ENCODE measurements around the gene ZDHHC4. TPM values are rescaled to one million over a fixed set of nuclear protein-coding genes. Genes with fewer than 3 reads are reported as not detected.

Gene ZDHHC4
- total and polyA plus RNA-seq, 2 of the 13 experiments (the other 11 are each of a cell fraction or from before 2014, with no cell fraction given), result 83.2 to 188 TPM

DNA sequence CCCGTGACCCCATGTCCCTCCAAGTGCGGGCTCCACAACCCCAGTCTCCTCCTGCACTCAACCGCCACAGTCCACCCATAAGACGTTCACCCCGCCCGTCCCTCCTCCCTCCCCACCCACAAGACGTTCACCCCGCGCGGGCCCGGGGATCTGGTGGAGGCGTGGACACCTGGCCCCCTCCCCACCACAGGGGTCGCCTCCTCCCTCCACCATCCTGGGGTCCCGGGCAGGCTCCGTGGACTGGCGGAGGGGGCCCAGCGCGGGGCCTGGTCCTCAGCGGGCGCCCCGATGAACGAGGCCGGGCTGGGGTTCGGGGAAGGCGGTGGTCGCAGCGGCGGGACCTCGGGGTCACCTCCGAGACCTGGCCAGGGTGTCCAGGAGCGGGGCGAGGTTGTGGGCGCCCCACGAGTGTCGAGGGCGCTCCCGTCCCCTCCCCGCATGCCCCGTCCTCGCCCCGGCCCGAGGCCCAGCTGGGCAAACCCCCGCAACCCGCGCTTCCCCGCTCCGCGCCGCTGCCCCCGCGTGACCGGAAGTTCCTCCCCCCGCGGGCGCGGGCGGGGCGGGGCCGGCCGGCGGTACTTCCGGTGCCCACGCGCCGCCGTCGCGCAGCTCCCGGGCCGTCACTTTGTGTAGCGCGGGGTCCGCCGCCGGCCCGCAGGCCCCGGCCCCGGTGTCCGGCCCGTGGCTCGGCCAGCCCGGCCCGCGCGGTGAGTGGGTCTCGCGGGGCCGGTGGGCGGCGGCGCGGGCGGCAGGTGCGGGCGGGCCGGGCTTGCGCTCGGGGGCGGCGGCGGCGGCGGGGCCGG, 59.7 kb downstream of the ZDHHC4 start, which contains the start of gene ZNF316 (continued):
- TF ChIP-seq SNAPC2 (CRISPR knock-in tag; IDR thresholded peaks at IDR 0.05), result no peak
- no peak for TF ChIP-seq NR1H2 (CRISPR knock-in tag; IDR thresholded peaks at IDR 0.05; ENCODE audit: borderline replicate concordance, low read depth)
- TF ChIP-seq SALL1 (CRISPR knock-in tag; IDR thresholded peaks at IDR 0.05), result peak; percentile 24; the same call in 1 of the 2 replicates
- TF ChIP-seq RBM22 (optimal IDR thresholded peaks at IDR 0.05; ENCODE audit: low read length), result no peak
- TF ChIP-seq NONO (IDR thresholded peaks at IDR 0.05), result no peak
- 0 out of 2 replicates have a peak, but pooled peaks have one; percentile 29 for TF ChIP-seq NONO (CRISPR knock-in tag; conservative IDR thresholded peaks at IDR 0.05)
- TF ChIP-seq MTA3 (CRISPR knock-in tag; IDR thresholded peaks at IDR 0.05), result no peak
- TF ChIP-seq, protein P1, sequence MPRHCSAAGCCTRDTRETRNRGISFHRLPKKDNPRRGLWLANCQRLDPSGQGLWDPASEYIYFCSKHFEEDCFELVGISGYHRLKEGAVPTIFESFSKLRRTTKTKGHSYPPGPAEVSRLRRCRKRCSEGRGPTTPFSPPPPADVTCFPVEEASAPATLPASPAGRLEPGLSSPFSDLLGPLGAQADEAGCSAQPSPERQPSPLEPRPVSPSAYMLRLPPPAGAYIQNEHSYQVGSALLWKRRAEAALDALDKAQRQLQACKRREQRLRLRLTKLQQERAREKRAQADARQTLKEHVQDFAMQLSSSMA (CRISPR knock-in tag; IDR thresholded peaks at IDR 0.05), result no peak
- TF ChIP-seq, protein P2, sequence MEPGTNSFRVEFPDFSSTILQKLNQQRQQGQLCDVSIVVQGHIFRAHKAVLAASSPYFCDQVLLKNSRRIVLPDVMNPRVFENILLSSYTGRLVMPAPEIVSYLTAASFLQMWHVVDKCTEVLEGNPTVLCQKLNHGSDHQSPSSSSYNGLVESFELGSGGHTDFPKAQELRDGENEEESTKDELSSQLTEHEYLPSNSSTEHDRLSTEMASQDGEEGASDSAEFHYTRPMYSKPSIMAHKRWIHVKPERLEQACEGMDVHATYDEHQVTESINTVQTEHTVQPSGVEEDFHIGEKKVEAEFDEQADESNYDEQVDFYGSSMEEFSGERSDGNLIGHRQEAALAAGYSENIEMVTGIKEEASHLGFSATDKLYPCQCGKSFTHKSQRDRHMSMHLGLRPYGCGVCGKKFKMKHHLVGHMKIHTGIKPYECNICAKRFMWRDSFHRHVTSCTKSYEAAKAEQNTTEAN (CRISPR knock-in tag; conservative IDR thresholded peaks at IDR 0.05), result 0 out of 2 replicates have a peak, but pooled peaks have one; percentile 44
- no peak for TF ChIP-seq RBM39 (IDR thresholded peaks at IDR 0.05; ENCODE audit: low read depth, low read length, poor library complexity, severe bottlenecking)
- peak; percentile 36; the same call in 1 of the 2 replicates for TF ChIP-seq TOPORS (CRISPR knock-in tag; IDR thresholded peaks at IDR 0.05)
- TF ChIP-seq ZBTB10 (CRISPR knock-in tag; IDR thresholded peaks at IDR 0.05; ENCODE audit: borderline replicate concordance), result no peak
- no peak for TF ChIP-seq KDM4B (CRISPR knock-in tag; IDR thresholded peaks at IDR 0.05)
- peak; percentile 26; the same call in 1 of the 2 replicates for TF ChIP-seq ZNF788 (CRISPR knock-in tag; IDR thresholded peaks at IDR 0.05; ENCODE audit: borderline replicate concordance)
- no peak for TF ChIP-seq NPAS2 (CRISPR knock-in tag; IDR thresholded peaks at IDR 0.05; ENCODE audit: borderline replicate concordance)
- peak; percentile 42; the same call in 1 of the 2 replicates for TF ChIP-seq ZNF547 (CRISPR knock-in tag; IDR thresholded peaks at IDR 0.05)
- no peak for TF ChIP-seq ZFP62 (CRISPR knock-in tag; IDR thresholded peaks at IDR 0.05)
- no peak for TF ChIP-seq TEAD3 (CRISPR knock-in tag; optimal IDR thresholded peaks at IDR 0.05; ENCODE audit: borderline replicate concordance)
- peak; percentile 57; the same call in 1 of the 2 replicates for TF ChIP-seq THAP11 (CRISPR knock-in tag; IDR thresholded peaks at IDR 0.05)
- no peak; the same call in none of the 2 replicates for TF ChIP-seq TFDP2 (CRISPR knock-in tag; IDR thresholded peaks at IDR 0.05)
- TF ChIP-seq, protein P3, sequence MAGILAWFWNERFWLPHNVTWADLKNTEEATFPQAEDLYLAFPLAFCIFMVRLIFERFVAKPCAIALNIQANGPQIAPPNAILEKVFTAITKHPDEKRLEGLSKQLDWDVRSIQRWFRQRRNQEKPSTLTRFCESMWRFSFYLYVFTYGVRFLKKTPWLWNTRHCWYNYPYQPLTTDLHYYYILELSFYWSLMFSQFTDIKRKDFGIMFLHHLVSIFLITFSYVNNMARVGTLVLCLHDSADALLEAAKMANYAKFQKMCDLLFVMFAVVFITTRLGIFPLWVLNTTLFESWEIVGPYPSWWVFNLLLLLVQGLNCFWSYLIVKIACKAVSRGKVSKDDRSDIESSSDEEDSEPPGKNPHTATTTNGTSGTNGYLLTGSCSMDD (CRISPR knock-in tag; IDR thresholded peaks at IDR 0.05), result no peak
- TF ChIP-seq ZNF746 (CRISPR knock-in tag; IDR thresholded peaks at IDR 0.05), result no peak
- TF ChIP-seq ARID2 (CRISPR knock-in tag; IDR thresholded peaks at IDR 0.05; ENCODE audit: borderline replicate concordance), result no peak
